Measurements from ENCODE around the gene LPCAT3.

Gene LPCAT3

DNA sequence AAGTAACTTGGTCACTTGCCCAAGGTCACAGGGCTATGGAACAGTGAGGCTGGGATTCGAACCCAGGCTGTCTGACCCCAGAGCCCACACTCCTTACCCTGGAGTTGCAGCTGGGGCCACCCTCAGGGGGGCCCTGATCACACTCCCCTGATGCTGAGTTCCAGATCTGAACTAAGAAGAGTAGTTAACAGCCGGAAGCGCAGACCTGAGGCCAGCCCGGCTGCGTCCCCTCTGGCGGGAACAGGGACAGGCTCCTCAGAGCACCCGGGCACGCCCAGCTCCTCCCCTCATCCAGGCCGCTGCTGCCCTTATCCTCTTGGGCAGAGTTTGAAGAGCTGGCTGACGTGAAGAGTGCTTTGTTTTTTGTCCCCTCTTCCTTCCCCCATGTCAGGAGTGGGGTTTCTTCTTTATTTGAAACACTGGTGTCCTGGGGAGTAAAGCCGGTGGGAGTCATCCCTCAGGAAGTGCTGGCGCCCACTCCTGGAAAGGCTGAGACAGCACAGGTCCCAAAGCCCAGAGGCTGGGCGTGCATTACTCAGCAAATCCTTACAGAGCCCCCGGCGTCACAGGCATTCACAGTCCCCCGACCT, 56.5 kb downstream of the LPCAT3 start:
- peak overlapping the region; percentile 96 for H3K27ac ChIP-seq
- TF ChIP-seq, protein P1, sequence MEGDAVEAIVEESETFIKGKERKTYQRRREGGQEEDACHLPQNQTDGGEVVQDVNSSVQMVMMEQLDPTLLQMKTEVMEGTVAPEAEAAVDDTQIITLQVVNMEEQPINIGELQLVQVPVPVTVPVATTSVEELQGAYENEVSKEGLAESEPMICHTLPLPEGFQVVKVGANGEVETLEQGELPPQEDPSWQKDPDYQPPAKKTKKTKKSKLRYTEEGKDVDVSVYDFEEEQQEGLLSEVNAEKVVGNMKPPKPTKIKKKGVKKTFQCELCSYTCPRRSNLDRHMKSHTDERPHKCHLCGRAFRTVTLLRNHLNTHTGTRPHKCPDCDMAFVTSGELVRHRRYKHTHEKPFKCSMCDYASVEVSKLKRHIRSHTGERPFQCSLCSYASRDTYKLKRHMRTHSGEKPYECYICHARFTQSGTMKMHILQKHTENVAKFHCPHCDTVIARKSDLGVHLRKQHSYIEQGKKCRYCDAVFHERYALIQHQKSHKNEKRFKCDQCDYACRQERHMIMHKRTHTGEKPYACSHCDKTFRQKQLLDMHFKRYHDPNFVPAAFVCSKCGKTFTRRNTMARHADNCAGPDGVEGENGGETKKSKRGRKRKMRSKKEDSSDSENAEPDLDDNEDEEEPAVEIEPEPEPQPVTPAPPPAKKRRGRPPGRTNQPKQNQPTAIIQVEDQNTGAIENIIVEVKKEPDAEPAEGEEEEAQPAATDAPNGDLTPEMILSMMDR (conservative IDR thresholded peaks at IDR 0.05) = peak; percentile 59

DNA sequence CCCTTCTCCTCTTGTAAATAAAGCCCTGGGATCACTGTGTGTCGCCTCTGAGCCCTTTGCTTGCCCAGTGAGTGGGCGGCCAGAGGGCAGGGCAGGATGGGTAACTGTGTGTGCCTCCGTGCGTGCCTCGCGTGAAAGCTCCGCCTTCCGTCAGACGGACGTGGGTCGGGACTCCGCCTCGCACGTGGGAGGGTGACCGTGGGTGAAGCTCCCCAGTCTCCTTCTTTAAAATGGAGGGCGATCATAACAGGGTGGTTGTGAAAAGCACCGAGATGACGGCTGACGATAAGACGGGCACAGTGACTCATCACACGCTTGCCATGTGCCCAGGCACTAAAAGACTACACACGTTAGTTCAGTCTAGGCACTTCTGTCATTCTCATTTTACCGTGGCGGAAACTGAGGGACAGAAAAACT, 57.0 kb downstream of the LPCAT3 start:
- TF ChIP-seq, protein P1 (conservative IDR thresholded peaks at IDR 0.05) = no peak
- no peak overlapping the region for H3K27ac ChIP-seq

GRCh38 chr12:6960593-6961277, 57.5 kb downstream of the LPCAT3 start:
- no peak overlapping the region for H3K27ac ChIP-seq
- TF ChIP-seq, protein P1 (conservative IDR thresholded peaks at IDR 0.05) = 0 out of 2 replicates have a peak, but pooled peaks have one; percentile 7

- H3K27ac ChIP-seq = no peak overlapping the region
- TF ChIP-seq, protein P1 (conservative IDR thresholded peaks at IDR 0.05) = no peak
Observed at GRCh38 chr12:6959805-6960592, 58.3 kb downstream of the LPCAT3 start.

GRCh38 chr12:6959058-6959804, 59.0 kb downstream of the LPCAT3 start:
- TF ChIP-seq, protein P1 (conservative IDR thresholded peaks at IDR 0.05) = no peak
- H3K27ac ChIP-seq = no peak overlapping the region

DNA sequence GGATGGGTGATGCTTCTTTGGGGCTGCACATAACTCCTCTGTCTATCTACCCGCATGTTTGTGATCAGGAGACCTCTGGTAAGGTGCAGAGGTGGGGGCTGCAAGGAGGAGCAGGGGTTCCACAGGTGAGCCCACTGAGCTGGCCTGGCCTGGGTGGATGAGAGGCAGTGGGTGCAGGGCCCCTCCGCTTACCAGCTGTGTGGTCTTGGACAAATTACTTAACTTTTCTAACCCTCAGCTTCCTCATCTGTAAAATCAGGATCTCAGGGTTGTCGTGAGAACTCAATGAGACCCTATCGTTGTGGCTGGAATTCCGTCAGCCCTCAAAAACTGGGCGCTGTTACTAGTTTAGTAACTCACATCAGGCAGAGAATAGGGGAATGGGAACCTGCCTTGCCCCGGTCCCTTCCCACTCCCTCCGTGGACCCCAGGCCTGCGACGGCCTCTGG, 59.6 kb downstream of the LPCAT3 start:
- TF ChIP-seq, protein P1 (conservative IDR thresholded peaks at IDR 0.05) = no peak
- no peak overlapping the region for H3K27ac ChIP-seq
